Measurements from ENCODE around the gene B4GALT7.
A peak's percentile ranks its signal among the peaks of the same experiment; 100 is the strongest.
"Not testable (repeated sequence)": the region's sequence is repeated elsewhere in the genome, so short reads cannot be mapped to it uniquely, and the experiment has no call there.

Gene B4GALT7, protein sequence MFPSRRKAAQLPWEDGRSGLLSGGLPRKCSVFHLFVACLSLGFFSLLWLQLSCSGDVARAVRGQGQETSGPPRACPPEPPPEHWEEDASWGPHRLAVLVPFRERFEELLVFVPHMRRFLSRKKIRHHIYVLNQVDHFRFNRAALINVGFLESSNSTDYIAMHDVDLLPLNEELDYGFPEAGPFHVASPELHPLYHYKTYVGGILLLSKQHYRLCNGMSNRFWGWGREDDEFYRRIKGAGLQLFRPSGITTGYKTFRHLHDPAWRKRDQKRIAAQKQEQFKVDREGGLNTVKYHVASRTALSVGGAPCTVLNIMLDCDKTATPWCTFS

GRCh38 chr5:177599731-177600507 lies at the start of gene B4GALT7:
TSS of gene B4GALT7 (plus strand) at chr5:177600132. CDS start at chr5:177600211, 79 bp downstream.
- FAIRE-seq, result no peak
- peak; percentile 87 for DNase-seq (ENCODE audit: insufficient read length, low spot score)

- DNase-seq (ENCODE audit: insufficient read length, low spot score), result no peak
- no peak for FAIRE-seq
Measured at GRCh38 chr5:177552839-177553455, 47.0 kb upstream of the B4GALT7 start.

DNA sequence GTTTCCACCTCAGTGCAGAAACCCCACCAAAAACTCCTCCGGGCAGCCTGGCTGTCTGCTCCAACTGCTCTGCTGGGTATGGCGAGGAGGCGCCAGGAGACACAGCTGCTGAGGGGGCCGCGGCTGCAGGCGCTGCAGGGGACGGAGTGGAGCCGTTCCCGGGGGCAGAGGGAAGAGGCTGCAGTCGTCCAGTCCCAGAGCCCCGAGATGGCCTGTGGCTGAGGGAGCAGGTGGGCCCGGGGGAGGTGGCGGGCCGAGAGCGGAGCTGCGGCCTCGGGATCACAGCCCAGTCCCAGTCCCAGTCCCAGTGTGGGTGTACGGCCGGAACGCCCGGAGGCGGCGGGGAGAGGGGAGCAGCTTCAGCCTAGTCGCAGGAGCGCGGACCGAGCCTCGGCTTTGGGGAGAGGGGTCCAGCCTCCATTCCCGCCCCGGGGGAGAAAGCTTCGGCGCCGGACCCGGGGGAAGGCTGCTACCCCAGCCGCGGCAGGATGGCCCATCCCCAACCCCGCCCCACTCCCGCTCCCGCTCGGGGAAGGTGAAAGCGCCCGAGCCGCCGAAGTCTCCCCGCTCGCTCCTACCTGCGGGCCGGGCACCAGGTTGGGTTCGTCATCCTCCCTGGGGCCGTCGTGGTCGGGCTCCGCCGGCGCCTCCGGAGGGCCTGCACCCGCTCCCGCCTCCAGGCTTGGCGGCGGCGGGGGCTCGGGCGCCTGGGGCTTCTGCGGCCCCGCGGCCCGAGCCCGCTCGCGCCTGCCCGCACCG lies 46.1 kb upstream of the B4GALT7 start:
- peak; percentile 76 for DNase-seq (ENCODE audit: insufficient read length, low spot score)
- no peak for FAIRE-seq

DNA sequence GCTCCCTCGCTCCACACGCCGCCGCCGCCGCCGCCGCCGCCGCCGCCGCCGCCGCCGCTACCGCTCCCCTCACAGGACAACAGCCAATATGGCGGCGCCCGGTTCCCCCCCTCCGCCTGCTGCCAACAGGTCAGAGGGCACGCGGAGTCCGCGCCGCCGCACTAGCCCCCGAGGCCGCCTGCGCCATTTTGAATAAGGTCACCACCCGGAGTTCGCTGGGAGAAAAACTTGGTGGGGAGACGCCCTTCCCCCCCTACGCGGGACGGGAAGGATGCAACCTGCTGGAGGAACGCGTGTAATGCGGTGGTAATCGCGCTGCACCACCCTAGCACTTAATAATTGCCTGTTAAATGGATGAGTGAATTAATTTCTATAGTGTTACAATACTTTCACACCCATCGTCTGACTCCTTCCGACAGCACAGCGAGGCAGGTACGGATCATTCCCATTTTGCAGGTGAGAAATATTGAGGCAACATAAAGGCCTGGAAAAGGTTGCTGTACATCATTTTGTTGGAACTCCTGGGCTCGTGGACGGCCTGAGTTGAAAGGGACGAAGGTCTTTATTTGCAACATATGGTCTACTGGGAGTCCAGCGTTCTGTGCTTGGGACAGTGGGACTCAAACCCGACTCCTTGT lies 45.3 kb upstream of the B4GALT7 start, which contains the start of gene FAM193B:
Gene FAM193B, minus strand, starts transcription at position 90 of the 638 bp plus-strand sequence. CDS start 105 bp downstream, outside the sequence.
- FAIRE-seq (peak; percentile 81), DNase-seq (ENCODE audit: insufficient read length, low spot score) (peak; percentile 100)

- DNase-seq (ENCODE audit: insufficient read length, low spot score), result no peak
- no peak for FAIRE-seq
Measured at GRCh38 chr5:177555228-177555627, 44.7 kb upstream of the B4GALT7 start.

DNA sequence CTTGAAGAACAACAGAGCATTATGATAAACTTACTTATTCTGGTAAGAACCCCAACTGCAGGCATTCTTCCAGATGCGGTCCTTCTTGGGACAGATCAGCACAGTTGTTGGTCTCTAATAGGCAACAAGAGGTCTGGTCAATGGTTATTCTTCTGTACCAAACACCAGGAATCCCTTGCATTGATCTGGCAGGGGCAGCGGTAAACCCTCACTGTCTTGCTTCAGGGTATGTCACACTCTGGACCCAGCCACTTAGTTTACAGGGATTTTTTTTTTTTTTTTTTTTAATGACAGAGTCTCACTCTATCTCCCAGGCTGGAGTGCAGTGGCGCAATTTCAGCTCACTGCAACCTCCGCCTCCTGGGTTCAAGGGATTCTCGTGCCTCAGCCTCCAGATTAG lies 44.3 kb upstream of the B4GALT7 start:
- no peak for DNase-seq (ENCODE audit: insufficient read length, low spot score)
- FAIRE-seq, result no peak

- DNase-seq (ENCODE audit: insufficient read length, low spot score) (no peak), FAIRE-seq (no peak)
Measured at GRCh38 chr5:177557041-177557647, 42.8 kb upstream of the B4GALT7 start.

- no peak for FAIRE-seq
Measured at GRCh38 chr5:177557796-177558195, 42.1 kb upstream of the B4GALT7 start.

GRCh38 chr5:177559446-177559941 lies 40.4 kb upstream of the B4GALT7 start:
- not testable (repeated sequence) for DNase-seq (ENCODE audit: insufficient read length, low spot score); FAIRE-seq

More at GRCh38 chr5:177557796-177558195, 42.1 kb upstream of the B4GALT7 start:
- no peak for DNase-seq (ENCODE audit: insufficient read length, low spot score)

DNA sequence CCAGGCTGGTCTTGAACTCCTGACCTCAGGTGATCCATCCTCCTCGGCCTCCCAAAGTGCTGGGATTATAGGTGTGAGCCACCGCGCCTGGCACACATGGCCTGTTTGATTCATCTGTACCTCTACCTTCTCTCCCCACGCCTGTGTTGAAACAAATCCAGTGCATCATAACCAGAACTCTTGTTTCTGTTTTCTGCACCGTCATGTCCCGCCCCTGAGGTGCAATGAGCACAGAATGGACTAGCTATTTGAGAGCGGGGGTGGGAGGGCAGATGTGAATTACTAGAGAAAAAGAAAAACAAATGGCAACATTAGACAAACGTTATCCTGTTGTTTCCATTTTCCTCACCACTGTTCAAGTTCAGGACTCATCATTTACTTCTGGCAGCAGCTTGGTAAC lies 34.9 kb upstream of the B4GALT7 start:
- FAIRE-seq (no peak), DNase-seq (ENCODE audit: insufficient read length, low spot score) (no peak)

DNA sequence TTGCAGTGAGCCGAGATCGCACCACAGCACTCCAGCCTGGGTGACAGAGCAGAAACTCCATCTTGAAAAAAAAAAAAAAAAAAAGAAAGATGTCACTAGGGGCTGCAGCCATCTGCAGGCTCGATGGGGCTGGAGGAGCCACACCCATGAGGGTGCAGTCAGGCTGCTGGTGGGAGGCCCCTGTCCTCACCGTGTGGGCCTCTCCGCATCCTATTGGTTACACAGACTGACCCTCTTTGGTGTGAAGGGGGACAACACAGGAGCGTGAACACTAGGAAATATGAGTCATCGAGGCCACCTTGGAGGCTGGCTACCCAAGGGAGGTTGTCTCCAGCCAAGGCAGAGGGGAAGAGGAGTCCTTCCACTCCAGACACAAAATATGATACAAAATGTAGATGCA lies 31.6 kb upstream of the B4GALT7 start:
- FAIRE-seq (no peak), DNase-seq (ENCODE audit: insufficient read length, low spot score) (no peak)

- no peak for FAIRE-seq
- no peak for DNase-seq (ENCODE audit: insufficient read length, low spot score)
Measured at GRCh38 chr5:177569894-177570293, 30.0 kb upstream of the B4GALT7 start.

- FAIRE-seq (no peak), DNase-seq (ENCODE audit: insufficient read length, low spot score) (no peak)
Measured at GRCh38 chr5:177575488-177575887, 24.4 kb upstream of the B4GALT7 start.

DNA sequence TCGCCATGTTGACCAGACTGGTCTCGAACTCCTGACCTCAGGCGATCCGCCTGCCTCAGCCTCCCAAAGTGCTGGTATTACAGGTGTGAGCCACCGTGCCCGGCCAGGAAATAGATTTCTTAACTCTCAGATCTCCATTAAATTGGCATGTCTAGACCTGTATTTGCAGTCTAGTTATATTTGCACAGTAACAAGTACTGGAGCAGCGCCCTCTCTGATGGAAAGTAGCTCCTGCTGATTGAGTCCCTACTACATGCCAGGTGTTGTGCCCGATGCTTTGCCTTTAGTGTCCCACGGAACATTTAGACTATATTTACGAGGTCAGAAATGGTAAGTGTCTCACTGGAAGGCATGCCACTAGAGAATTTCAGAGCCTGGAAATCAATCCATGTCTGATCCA lies 23.8 kb upstream of the B4GALT7 start:
- FAIRE-seq (no peak), DNase-seq (ENCODE audit: insufficient read length, low spot score) (no peak)

GRCh38 chr5:177578316-177578715 lies 21.6 kb upstream of the B4GALT7 start:
- no peak for DNase-seq (ENCODE audit: insufficient read length, low spot score)
- FAIRE-seq, result no peak

DNA sequence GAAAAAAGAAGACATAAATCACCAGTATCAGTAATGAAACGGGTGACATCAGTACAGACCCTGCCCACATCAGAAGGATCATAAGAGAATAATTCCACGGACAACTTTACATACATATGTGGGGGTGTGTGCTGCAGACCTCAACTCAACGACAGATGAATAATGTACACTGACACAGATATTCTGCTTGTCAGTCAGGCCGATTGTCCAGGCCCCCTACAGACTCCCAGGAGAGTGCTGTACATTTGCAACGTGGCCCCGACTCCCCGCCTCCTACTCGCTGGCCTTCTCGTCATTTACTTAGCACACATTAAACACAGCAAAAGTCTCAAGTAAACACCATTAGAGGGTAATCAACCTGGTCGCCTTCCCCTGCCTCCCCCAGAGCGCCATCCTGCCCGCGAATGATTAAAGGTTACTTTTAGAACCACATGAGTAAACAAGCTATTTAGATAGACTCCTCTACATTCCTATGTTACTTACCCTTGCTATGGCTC lies 11.5 kb upstream of the B4GALT7 start:
- no peak for FAIRE-seq

GRCh38 chr5:177590406-177590805 lies 9.5 kb upstream of the B4GALT7 start:
- no peak for DNase-seq (ENCODE audit: insufficient read length, low spot score)
- no peak for FAIRE-seq

More for the DNA sequence above, 11.5 kb upstream of the B4GALT7 start:
- no peak for DNase-seq (ENCODE audit: insufficient read length, low spot score)

DNA sequence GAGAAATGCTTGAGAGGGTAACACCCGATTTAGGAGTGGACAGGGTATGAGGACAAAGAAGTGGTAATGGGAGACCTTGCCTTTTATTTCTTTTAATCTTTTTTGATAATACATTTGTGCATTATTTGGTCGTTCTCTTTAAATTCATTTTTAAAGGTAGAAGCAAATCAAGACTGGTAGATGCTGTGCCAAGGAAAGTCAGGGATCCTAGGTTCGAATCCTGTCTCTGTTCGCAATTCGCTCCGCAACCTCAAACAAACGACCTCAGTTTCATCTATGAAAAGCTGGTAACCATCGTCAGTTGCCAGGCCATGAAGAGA lies 8.3 kb upstream of the B4GALT7 start:
- FAIRE-seq, result no peak
- no peak for DNase-seq (ENCODE audit: insufficient read length, low spot score)

GRCh38 chr5:177592010-177592834 lies 7.7 kb upstream of the B4GALT7 start, which contains the start of gene TMED9:
TSS of gene TMED9 (plus strand) at chr5:177592203. CDS start at chr5:177592215, 12 bp downstream.
- FAIRE-seq, result peak; percentile 90
- peak; percentile 82 for DNase-seq (ENCODE audit: insufficient read length, low spot score)

Data from GM19239 (cell line).